Stimulated activated CD4-positive, alpha-beta T cell treated with anti-CD3 and anti-CD28 coated beads, TNF-alpha, amount 100 ng/mL, for 1 hour (primary cell): ENCODE data around the gene FITM1.

Experiments used
- DNase-seq, 3 donors: peaks; one replicate each; pipeline ENCODE4 v3.0.0-alpha.2; 2020; ENCODE audit warnings: low read depth in 3 of 3, low spot score in 1 of 3

FITM1 gene

DNA sequence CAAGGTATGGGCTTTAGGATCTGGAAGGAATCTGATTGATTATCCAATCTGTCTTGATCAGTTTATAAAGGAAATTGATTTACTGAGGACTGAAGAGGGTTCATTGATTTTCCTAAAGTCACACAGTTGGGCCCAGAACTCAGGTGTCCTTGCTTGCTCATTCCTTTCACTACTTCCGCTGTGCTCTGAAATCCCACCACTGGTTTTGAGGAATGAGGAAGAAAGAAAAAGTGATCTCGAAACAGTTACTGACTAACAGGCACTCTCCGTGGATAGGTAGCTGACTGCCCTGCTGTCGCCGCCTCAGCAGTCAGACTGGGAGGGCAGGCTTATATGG lies at the start of gene FITM1:
Gene FITM1, plus strand, starts transcription at position 280 of the 337 bp plus-strand sequence. CDS start 905 bp downstream, outside the sequence.
- DNase-seq: no peak

GRCh38 chr14:24080888-24081738 lies 49.3 kb upstream of the FITM1 start:
- peak in 2 of 3 donors; percentile 30 to 54 for DNase-seq

DNA sequence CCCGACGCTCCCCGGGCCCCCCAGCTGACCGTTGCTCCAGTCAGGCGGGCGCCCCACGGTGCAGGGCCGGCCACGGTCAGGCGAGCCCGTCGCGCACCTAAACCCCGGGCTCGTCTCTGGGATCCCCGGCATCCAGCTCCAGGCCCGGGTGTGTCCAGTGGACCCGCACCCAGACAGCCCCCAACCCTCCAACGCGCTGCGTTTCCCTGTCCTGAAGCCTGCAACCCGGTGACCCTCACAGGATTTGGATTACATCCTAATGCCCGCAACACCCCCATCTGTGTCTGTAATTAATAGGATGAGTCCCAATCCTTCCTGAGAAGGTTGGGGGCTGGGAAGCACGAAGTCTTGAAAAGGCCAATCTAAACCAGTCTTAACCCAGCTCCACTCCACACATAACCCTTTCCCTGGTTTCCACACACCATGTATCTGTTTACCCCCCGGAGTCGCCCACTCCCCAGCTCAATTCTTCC lies 48.7 kb upstream of the FITM1 start:
- DNase-seq: no peak

DNA sequence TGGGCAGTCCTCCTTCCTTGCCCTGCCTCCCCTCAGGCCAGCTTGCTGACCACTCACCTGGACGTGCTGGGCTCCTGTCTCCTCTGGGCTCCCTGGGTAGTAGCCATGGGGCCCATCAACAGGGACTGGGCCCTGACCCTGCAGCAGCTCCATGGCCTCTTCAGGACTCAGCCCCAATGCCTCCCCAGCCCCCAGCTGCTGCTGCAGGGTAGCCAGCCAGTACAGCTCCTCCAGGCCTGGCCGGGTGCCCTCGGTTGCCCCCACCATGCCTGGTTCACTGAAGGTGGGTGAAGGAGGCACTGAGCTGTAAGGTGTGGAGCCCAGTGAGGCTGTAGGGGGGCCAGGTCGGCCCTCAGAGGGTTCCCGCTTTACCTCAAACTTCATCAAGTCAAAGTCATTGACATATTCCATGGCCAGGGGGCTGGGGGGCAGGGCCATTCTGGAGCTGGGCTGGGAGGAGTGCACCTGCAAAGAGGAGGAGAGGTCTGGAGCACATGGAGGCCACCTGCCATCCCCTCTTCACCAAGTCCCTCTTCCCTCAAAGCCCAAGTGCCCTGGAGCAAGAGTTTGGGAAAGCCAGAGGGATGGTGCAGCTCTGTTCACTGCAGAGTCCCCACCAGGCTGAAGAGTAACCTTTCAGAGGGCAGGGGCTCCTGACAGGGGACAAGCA lies 47.9 kb upstream of the FITM1 start:
- DNase-seq: no peak

DNA sequence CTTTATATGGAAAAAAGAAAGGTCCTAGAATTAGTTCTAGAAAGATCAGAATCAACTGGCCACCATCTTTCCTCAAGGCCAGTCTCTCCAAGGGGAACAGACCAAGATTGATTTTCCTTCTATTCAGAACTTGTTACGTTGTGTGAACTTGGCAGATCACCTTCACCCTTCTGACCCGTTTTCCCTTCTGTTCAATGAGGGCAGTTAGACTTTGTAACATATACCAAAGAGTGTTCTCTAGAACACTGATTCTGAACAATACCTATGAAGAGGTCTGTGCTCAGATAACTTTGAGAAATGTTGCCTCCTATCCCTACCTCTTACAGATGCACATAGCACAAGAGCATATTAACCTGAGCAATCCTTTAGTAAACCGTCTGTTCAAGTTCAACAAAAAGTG lies 47.0 kb upstream of the FITM1 start:
- DNase-seq: no peak

DNA sequence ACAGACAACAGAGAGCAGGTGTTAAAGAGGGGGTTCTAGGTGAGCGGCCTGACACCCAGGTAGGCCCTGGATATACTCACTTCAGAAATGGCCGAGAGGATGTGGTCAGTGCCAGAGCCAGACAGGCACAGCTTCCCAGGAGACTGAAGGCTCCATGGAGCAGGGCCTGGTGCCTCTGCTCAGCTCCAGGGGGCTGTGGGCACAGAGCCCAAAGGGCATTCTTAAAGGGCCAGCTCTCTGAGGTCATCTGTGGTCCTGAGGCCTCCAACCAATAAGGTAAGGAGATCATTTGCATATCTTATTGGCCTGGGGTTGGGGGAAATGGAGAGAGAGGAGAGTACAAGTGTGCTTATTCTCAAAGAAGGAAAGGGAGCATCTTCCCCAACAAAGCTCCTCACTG lies 46.0 kb upstream of the FITM1 start:
- no peak for DNase-seq

- DNase-seq: no peak
These were observed 45.2 kb upstream of the FITM1 start for GRCh38 chr14:24085215-24085614.

- DNase-seq: no peak
These were observed 44.1 kb upstream of the FITM1 start for GRCh38 chr14:24086193-24086955.

GRCh38 chr14:24087004-24087403 lies 43.5 kb upstream of the FITM1 start:
- DNase-seq: no peak

DNA sequence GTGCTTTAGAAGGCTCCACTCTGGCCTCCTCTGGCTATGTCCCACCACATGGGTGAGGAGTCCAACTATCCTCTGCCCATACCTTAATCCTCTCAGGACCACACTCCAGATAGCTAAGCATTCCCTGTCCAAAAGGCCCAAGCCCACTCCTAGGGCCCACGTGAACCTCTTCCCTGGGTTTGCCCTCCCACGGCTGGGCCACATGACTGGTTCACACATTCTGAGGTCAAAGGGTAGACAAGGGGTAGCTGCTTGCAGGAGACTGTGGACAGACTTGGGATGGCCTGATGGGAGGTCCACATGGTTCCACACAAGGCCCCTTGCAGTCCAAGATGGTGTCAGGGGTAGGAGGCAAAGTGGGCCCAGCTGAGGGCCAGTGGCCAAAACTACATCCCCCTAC lies 42.4 kb upstream of the FITM1 start:
- no peak for DNase-seq

- no peak for DNase-seq
These were observed 40.6 kb upstream of the FITM1 start for GRCh38 chr14:24089890-24090289.

DNA sequence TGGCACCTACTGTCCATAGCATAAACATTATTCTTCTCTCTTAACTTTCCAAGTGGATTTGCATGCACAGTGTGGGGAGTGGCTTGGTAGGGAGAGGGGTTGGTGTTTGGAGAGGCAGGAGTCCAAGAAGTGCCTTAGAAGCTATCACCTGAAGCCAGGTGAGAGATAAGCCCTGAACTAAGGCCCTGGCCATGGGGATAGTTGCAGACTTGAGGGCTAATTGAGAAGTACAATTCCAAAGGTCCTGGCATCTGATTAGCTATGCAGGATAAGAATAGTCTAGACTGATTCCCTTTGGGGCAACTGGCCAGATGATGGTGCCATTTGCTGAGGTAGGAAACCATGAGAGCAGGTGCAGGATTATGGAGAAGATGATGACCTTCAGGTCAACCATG lies 38.4 kb upstream of the FITM1 start:
- no peak for DNase-seq

- DNase-seq: no peak
These were observed 37.8 kb upstream of the FITM1 start for GRCh38 chr14:24092505-24093206.

GRCh38 chr14:24093207-24093900 lies 37.1 kb upstream of the FITM1 start:
- DNase-seq: no peak

- peak; percentile 31 to 85 (median 56) for DNase-seq
These were observed 36.3 kb upstream of the FITM1 start, which contains the start of gene PCK2 for GRCh38 chr14:24093901-24094840. TSS of gene PCK2 (plus strand) at chr14:24094311. CDS start at chr14:24094406, 95 bp downstream.

GRCh38 chr14:24094841-24095270 lies 35.6 kb upstream of the FITM1 start:
- DNase-seq: no peak

DNA sequence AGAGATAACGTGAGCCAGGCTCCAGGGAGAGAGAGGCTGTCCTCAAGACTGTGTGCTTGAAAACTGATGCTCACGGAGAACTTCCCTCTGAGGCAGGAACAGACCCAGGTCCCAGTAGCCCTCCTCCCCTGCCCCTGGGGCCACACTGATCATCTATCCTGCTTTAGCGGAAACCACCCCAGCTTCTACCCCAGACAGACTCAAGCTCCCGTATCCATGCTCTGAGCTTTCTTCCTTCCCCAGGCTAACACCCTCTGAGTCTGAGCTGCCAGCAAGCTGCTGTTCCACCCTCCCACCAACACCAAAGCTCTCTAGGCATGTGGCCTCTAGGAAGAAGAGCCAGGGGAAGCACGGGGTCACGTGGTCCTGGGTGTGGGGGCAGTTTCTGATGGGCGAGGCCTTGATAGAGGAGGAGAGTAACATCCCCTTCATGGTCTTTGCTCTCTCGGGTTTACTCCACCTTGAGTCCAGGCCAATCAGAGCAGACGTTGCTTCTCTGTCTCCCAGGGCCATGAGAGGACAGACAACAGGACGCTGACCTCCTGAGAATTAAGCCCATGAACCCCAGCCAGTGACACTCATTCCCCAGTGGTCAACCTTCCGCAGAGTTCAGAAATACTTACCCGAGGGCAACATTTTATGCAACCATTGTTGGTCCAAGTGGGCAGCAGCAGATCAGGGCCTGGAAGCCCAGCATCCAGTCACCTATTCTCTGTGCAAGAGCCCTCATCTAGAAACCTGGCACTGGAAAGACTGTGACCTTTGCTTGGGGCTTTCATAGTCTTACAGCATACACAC lies 35.0 kb upstream of the FITM1 start:
- peak in 1 of 3 donors; percentile 43 for DNase-seq

- no peak for DNase-seq
These were observed 33.8 kb upstream of the FITM1 start for GRCh38 chr14:24096545-24097181.
